ENCODE data around the gene LRSAM1. TPM values are rescaled to one million over a fixed set of nuclear protein-coding genes. Genes with fewer than 3 reads are reported as not detected.
A peak's percentile ranks its signal among the peaks of the same experiment; 100 is the strongest.

LRSAM1 gene
- total and polyA plus RNA-seq, 9 of the 15 experiments (the other 6 are each of a cell fraction or from before 2014, with no cell fraction given) = 0.07 to 16.2 (median 4.7) TPM

DNA sequence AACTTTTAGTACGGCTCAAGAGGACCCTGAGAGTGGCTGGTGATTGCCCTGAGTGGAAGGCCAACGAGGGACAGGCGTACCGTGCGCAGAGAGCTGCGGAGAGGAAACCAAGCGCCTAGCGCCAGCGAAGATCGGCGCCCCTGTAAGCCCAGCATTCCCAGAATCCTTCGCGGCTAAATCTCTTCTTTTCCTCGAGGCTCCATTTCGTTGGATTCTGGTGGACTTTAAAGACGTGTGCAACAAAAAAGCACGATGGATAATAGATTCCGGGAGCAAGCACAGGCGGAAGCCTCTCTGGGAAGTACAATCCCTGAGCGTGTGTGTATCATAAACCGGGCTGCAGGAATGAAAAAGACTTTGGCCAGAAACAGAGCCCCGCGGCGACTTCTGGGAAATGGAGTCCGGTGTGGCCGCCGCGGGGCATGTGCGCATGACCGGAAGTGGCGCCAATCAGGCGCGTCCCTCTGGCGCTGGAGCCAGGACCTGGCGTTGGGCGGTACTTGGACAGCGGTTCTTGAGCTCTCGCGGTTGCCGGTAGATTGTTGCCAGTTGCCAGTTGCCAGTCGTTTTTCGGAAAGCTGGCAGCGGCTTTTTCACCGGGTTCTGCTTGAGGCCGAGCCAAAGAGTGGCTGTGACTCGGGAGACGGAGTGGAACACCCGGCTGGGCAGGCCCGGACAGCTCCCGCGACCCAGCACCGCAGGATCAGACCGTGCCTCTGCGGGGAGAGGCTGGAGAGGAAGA lies 27.2 kb upstream of the LRSAM1 start, which contains the start of gene ZNF79 (continued):
- no peak for TF ChIP-seq ZNF398 (CRISPR knock-in tag; IDR thresholded peaks at IDR 0.05)
- TF ChIP-seq RBM25 (IDR thresholded peaks at IDR 0.05; ENCODE audit: low read depth, low read length, severe bottlenecking) = no peak
- TF ChIP-seq ZNF165 (CRISPR knock-in tag; IDR thresholded peaks at IDR 0.05; ENCODE audit: borderline replicate concordance) = no peak
- no peak for TF ChIP-seq HLTF (IDR thresholded peaks at IDR 0.05)
- TF ChIP-seq OTX1 (CRISPR knock-in tag; IDR thresholded peaks at IDR 0.05) = no peak
- TF ChIP-seq, protein P1, sequence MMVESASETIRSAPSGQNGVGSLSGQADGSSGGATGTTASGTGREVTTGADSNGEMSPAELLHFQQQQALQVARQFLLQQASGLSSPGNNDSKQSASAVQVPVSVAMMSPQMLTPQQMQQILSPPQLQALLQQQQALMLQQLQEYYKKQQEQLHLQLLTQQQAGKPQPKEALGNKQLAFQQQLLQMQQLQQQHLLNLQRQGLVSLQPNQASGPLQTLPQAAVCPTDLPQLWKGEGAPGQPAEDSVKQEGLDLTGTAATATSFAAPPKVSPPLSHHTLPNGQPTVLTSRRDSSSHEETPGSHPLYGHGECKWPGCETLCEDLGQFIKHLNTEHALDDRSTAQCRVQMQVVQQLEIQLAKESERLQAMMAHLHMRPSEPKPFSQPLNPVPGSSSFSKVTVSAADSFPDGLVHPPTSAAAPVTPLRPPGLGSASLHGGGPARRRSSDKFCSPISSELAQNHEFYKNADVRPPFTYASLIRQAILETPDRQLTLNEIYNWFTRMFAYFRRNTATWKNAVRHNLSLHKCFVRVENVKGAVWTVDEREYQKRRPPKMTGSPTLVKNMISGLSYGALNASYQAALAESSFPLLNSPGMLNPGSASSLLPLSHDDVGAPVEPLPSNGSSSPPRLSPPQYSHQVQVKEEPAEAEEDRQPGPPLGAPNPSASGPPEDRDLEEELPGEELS (CRISPR knock-in tag; IDR thresholded peaks at IDR 0.05; ENCODE audit: borderline replicate concordance) = no peak
- no peak for TF ChIP-seq PURB (CRISPR knock-in tag; IDR thresholded peaks at IDR 0.05; ENCODE audit: low read depth)
- TF ChIP-seq POLR2H (tag; IDR thresholded peaks at IDR 0.05; ENCODE audit: low read depth) = peak; percentile 75
- TF ChIP-seq ZNF655 (CRISPR knock-in tag; IDR thresholded peaks at IDR 0.05) = no peak
- TF ChIP-seq EGR1 (conservative IDR thresholded peaks at IDR 0.05) = no peak
- peak; percentile 98 for TF ChIP-seq ZNF12 (CRISPR knock-in tag; IDR thresholded peaks at IDR 0.05)
- no peak for TF ChIP-seq NEUROD1 (IDR thresholded peaks at IDR 0.05; ENCODE audit: borderline replicate concordance, low read depth, low read length, partially characterized antibody)
- no peak for TF ChIP-seq RBM34 (IDR thresholded peaks at IDR 0.05; ENCODE audit: borderline replicate concordance, insufficient read depth, low read length)
- no peak for TF ChIP-seq PHTF2 (CRISPR knock-in tag; IDR thresholded peaks at IDR 0.05)
- TF ChIP-seq MCM7 (IDR thresholded peaks at IDR 0.05) = no peak
- no peak for TF ChIP-seq ZNF586 (CRISPR knock-in tag; conservative IDR thresholded peaks at IDR 0.05)
- no peak for TF ChIP-seq SMARCE1 (IDR thresholded peaks at IDR 0.05)
- no peak for TF ChIP-seq ZSCAN32 (CRISPR knock-in tag; IDR thresholded peaks at IDR 0.05)
- 0 out of 2 replicates have a peak, but pooled peaks have one; percentile 4 for TF ChIP-seq ZNF354B (CRISPR knock-in tag; IDR thresholded peaks at IDR 0.05)
- TF ChIP-seq, protein P2, sequence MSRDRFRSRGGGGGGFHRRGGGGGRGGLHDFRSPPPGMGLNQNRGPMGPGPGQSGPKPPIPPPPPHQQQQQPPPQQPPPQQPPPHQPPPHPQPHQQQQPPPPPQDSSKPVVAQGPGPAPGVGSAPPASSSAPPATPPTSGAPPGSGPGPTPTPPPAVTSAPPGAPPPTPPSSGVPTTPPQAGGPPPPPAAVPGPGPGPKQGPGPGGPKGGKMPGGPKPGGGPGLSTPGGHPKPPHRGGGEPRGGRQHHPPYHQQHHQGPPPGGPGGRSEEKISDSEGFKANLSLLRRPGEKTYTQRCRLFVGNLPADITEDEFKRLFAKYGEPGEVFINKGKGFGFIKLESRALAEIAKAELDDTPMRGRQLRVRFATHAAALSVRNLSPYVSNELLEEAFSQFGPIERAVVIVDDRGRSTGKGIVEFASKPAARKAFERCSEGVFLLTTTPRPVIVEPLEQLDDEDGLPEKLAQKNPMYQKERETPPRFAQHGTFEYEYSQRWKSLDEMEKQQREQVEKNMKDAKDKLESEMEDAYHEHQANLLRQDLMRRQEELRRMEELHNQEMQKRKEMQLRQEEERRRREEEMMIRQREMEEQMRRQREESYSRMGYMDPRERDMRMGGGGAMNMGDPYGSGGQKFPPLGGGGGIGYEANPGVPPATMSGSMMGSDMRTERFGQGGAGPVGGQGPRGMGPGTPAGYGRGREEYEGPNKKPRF (IDR thresholded peaks at IDR 0.05; ENCODE audit: low read depth, low read length) = no peak
- no peak for TF ChIP-seq ZNF444 (CRISPR knock-in tag; IDR thresholded peaks at IDR 0.05)
- no peak for TF ChIP-seq SRSF7 (optimal IDR thresholded peaks at IDR 0.05; ENCODE audit: low read depth, low read length)
- 0 out of 2 replicates have a peak, but pooled peaks have one; percentile 42 for TF ChIP-seq EHMT2 (IDR thresholded peaks at IDR 0.05)

Measured in K562 (cell line).